Inflammatory macrophage treated with lipopolysaccharide for 4 hours (primary cell): ENCODE data around the gene DCXR.

Experiments
- DNase-seq: peaks from one replicate; pipeline ENCODE4 v3.0.0-alpha.2; 2020

DCXR gene

GRCh38 chr17:82054351-82055022 is 17.0 kb upstream of the DCXR start:
- DNase-seq = no peak

GRCh38 chr17:82053556-82054263 is 16.2 kb upstream of the DCXR start:
- no peak for DNase-seq

GRCh38 chr17:82053130-82053529 is 15.6 kb upstream of the DCXR start:
- DNase-seq = no peak

GRCh38 chr17:82052638-82053059 is 15.2 kb upstream of the DCXR start:
- DNase-seq = no peak

- DNase-seq = peak; percentile 70
Measured at GRCh38 chr17:82051776-82052637, 14.5 kb upstream of the DCXR start, which contains the start of the genes GPS1 and RFNG. GPS1 (plus strand) TSS chr17:82051898; CDS start chr17:82051932, 34 bp downstream. RFNG (minus strand) TSS chr17:82051811; CDS start chr17:82051766, 45 bp downstream.

GRCh38 chr17:82050761-82051641 is 13.5 kb upstream of the DCXR start:
- no peak for DNase-seq

GRCh38 chr17:82050152-82050760 is 12.8 kb upstream of the DCXR start:
- DNase-seq = no peak

- no peak for DNase-seq
Measured at GRCh38 chr17:82049521-82049971, 12.0 kb upstream of the DCXR start.

GRCh38 chr17:82049106-82049505 is 11.6 kb upstream of the DCXR start:
- no peak for DNase-seq

- DNase-seq = no peak
Measured at GRCh38 chr17:82048571-82048971, 11.1 kb upstream of the DCXR start.

GRCh38 chr17:82047914-82048570 is 10.5 kb upstream of the DCXR start:
- no peak for DNase-seq

- no peak for DNase-seq
Measured at GRCh38 chr17:82047379-82047778, 9.9 kb upstream of the DCXR start.

- DNase-seq = no peak
Measured at GRCh38 chr17:82046903-82047302, 9.4 kb upstream of the DCXR start.

GRCh38 chr17:82045936-82046484 is 8.5 kb upstream of the DCXR start:
- DNase-seq = no peak

GRCh38 chr17:82043507-82043906 is 6.0 kb upstream of the DCXR start:
- no peak for DNase-seq

- DNase-seq = no peak
Measured at GRCh38 chr17:82042649-82043048, 5.2 kb upstream of the DCXR start.

GRCh38 chr17:82041144-82041814 is 3.8 kb upstream of the DCXR start:
- peak; percentile 13 for DNase-seq

- DNase-seq = no peak
Measured at GRCh38 chr17:82039695-82040299, 2.3 kb upstream of the DCXR start.

GRCh38 chr17:82038796-82039409 is 1.4 kb upstream of the DCXR start:
- peak; percentile 61 for DNase-seq

- no peak for DNase-seq
Measured at GRCh38 chr17:82037889-82038195, 345 bp upstream of the DCXR start.
